ENCODE measurements around the gene NAP1L4.

GRCh38 chr11:2963112-2963754, 28.9 kb downstream of the NAP1L4 start:
- TF ChIP-seq ZNF416 (CRISPR knock-in tag; IDR thresholded peaks at IDR 0.05) (no peak), FOXJ3 (CRISPR knock-in tag; IDR thresholded peaks at IDR 0.05; ENCODE audit: borderline replicate concordance) (no peak), MAX (CRISPR knock-in tag; IDR thresholded peaks at IDR 0.05) (no peak), E2F1 (CRISPR knock-in tag; IDR thresholded peaks at IDR 0.05) (no peak), CBFB (CRISPR knock-in tag; IDR thresholded peaks at IDR 0.05; ENCODE audit: low read depth) (no peak), TEAD4 (CRISPR knock-in tag; IDR thresholded peaks at IDR 0.05) (no peak), ATF2 (CRISPR knock-in tag; IDR thresholded peaks at IDR 0.05; ENCODE audit: borderline replicate concordance, low read depth) (no peak), CREB1 (CRISPR knock-in tag; IDR thresholded peaks at IDR 0.05) (no peak), FOXK1 (CRISPR knock-in tag; IDR thresholded peaks at IDR 0.05) (no peak), JUN (CRISPR knock-in tag; IDR thresholded peaks at IDR 0.05) (no peak)
- TF ChIP-seq, protein P1, sequence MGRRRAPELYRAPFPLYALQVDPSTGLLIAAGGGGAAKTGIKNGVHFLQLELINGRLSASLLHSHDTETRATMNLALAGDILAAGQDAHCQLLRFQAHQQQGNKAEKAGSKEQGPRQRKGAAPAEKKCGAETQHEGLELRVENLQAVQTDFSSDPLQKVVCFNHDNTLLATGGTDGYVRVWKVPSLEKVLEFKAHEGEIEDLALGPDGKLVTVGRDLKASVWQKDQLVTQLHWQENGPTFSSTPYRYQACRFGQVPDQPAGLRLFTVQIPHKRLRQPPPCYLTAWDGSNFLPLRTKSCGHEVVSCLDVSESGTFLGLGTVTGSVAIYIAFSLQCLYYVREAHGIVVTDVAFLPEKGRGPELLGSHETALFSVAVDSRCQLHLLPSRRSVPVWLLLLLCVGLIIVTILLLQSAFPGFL (CRISPR knock-in tag; IDR thresholded peaks at IDR 0.05; ENCODE audit: borderline replicate concordance) = no peak
- TF ChIP-seq, protein P2, sequence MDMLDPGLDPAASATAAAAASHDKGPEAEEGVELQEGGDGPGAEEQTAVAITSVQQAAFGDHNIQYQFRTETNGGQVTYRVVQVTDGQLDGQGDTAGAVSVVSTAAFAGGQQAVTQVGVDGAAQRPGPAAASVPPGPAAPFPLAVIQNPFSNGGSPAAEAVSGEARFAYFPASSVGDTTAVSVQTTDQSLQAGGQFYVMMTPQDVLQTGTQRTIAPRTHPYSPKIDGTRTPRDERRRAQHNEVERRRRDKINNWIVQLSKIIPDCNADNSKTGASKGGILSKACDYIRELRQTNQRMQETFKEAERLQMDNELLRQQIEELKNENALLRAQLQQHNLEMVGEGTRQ (CRISPR knock-in tag; IDR thresholded peaks at IDR 0.05) = no peak
- TF ChIP-seq, protein P3, sequence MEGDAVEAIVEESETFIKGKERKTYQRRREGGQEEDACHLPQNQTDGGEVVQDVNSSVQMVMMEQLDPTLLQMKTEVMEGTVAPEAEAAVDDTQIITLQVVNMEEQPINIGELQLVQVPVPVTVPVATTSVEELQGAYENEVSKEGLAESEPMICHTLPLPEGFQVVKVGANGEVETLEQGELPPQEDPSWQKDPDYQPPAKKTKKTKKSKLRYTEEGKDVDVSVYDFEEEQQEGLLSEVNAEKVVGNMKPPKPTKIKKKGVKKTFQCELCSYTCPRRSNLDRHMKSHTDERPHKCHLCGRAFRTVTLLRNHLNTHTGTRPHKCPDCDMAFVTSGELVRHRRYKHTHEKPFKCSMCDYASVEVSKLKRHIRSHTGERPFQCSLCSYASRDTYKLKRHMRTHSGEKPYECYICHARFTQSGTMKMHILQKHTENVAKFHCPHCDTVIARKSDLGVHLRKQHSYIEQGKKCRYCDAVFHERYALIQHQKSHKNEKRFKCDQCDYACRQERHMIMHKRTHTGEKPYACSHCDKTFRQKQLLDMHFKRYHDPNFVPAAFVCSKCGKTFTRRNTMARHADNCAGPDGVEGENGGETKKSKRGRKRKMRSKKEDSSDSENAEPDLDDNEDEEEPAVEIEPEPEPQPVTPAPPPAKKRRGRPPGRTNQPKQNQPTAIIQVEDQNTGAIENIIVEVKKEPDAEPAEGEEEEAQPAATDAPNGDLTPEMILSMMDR (IDR thresholded peaks at IDR 0.05) = no peak
- TF ChIP-seq, protein P4, sequence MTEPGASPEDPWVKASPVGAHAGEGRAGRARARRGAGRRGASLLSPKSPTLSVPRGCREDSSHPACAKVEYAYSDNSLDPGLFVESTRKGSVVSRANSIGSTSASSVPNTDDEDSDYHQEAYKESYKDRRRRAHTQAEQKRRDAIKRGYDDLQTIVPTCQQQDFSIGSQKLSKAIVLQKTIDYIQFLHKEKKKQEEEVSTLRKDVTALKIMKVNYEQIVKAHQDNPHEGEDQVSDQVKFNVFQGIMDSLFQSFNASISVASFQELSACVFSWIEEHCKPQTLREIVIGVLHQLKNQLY (CRISPR knock-in tag; IDR thresholded peaks at IDR 0.05) = no peak

Data from WTC11 (cell line).